Measurements from ENCODE around the gene ARFGEF2.
"Not testable (repeated sequence)": the region's sequence is repeated elsewhere in the genome, so short reads cannot be mapped to it uniquely, and the experiment has no call there.

ARFGEF2 gene

DNA sequence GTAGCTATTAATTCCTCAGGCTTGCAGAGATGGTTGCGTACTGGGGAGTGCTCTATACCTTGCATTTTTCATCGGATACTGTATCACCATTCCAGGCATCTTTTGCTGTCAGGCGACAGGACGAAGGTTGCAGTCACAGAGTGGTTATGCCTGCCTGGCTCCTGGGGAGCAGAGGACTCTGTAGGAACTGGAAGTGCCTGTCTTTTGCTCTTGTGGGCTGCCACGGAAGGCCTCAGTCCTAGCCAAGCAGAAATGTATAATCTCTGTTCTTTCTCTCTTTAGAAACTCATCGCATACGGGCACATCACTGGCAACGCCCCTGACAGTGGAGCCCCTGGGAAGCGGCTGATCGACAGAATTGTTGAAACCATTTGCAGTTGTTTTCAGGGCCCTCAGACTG lies 29.5 kb downstream of the ARFGEF2 start:
- DNase-seq (ENCODE audit: low read depth in 2 of 2, low spot score in 1 of 2) = no peak

- DNase-seq (ENCODE audit: low read depth in 2 of 2, low spot score in 1 of 2) = no peak
Measured at GRCh38 chr20:48951646-48952045, 30.1 kb downstream of the ARFGEF2 start.

- no peak for DNase-seq (ENCODE audit: low read depth in 2 of 2, low spot score in 1 of 2)
Measured at GRCh38 chr20:48952656-48953055, 31.1 kb downstream of the ARFGEF2 start.

- DNase-seq (ENCODE audit: low read depth in 2 of 2, low spot score in 1 of 2) = no peak
Measured at GRCh38 chr20:48953653-48954052, 32.1 kb downstream of the ARFGEF2 start.

- no peak for DNase-seq (ENCODE audit: low read depth in 2 of 2, low spot score in 1 of 2)
Measured at GRCh38 chr20:48956052-48956451, 34.5 kb downstream of the ARFGEF2 start.

DNA sequence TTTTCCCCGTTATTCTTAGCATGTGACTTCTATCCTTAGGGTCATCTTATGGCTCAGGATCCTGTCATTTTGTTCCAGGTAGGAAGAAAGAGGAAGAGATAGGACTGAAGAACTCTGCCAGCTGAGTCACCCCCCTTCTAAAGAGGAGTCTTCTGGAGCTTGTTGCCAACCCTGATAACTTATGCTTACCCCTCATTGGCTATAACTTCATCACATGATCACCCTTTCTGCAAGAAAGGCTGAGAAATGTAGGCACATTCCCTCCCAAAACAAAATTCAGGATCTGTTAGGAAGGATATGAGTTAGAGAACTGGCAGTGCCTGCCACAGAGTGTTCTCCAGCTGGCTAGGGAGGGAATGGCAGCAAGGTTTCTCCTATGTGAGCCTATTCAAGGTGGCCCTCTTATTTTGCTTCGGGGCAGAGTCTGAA lies 35.6 kb downstream of the ARFGEF2 start:
- no peak for DNase-seq (ENCODE audit: low read depth in 2 of 2, low spot score in 1 of 2)

GRCh38 chr20:48957533-48957932 lies 36.0 kb downstream of the ARFGEF2 start:
- no peak for DNase-seq (ENCODE audit: low read depth in 2 of 2, low spot score in 1 of 2)

GRCh38 chr20:48958743-48959142 lies 37.2 kb downstream of the ARFGEF2 start:
- DNase-seq (ENCODE audit: low read depth in 2 of 2, low spot score in 1 of 2) = no peak

GRCh38 chr20:48959899-48960550 lies 38.5 kb downstream of the ARFGEF2 start:
- DNase-seq (ENCODE audit: low read depth in 2 of 2, low spot score in 1 of 2) = no peak

DNA sequence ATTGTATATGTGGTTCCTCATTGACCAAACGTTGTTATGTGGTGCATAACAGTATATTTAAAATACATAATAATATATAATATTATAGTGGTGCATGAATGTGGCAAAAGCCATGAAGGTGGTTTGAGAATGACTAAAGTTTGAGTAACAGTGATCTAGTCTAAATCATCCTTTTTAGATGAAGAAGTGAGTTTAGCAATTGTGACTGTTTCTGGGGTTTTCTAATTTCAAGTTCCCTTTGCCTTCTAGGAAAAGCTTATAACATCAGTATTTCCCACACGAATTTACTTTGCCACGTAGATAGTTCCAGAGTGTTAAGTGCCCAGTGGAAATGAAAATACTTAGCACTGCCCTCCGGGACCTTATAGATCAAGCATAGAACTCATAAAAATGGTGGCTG lies 40.9 kb downstream of the ARFGEF2 start:
- DNase-seq (ENCODE audit: low read depth in 2 of 2, low spot score in 1 of 2) = no peak

DNA sequence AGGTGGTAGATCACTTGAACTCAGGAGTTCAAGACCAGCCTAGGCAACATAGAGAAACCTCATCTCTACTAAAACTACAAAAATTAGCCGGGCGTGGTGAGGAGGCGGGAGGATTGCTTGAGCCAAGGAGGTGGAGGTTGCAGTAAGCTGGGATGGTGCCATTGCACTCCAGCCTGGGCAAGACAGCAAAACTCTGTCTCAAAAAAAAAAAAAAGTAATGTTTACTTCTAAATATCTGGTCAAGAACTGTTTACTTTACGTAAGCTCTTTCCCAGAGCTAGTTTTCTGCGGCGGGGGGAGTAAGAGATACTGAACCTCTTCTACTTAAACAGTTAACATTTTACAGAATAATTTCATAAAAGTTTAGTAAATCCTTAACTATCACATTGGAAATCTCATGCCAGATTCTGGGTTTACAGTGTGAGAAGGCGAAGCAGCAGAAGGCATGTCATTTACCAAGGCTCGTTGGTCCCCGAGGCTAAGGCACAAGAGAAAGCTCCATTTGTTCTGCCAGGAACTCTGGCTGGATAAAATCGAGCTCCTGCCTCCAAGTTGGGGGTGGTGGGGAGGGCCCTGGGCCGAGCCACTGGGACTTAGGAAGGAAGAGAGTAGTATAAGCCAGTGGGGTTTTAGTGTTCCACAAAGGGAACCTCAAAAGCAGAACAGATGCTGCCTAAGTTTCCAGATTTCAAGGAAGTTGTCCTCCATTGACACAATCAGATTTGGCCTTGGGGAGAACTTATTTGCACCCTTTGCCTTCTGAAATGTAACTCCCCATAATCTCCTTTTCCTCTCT lies 41.7 kb downstream of the ARFGEF2 start:
- no peak for DNase-seq (ENCODE audit: low read depth in 2 of 2, low spot score in 1 of 2)

- no peak for DNase-seq (ENCODE audit: low read depth in 2 of 2, low spot score in 1 of 2)
Measured at GRCh38 chr20:48965189-48965910, 43.8 kb downstream of the ARFGEF2 start.

DNA sequence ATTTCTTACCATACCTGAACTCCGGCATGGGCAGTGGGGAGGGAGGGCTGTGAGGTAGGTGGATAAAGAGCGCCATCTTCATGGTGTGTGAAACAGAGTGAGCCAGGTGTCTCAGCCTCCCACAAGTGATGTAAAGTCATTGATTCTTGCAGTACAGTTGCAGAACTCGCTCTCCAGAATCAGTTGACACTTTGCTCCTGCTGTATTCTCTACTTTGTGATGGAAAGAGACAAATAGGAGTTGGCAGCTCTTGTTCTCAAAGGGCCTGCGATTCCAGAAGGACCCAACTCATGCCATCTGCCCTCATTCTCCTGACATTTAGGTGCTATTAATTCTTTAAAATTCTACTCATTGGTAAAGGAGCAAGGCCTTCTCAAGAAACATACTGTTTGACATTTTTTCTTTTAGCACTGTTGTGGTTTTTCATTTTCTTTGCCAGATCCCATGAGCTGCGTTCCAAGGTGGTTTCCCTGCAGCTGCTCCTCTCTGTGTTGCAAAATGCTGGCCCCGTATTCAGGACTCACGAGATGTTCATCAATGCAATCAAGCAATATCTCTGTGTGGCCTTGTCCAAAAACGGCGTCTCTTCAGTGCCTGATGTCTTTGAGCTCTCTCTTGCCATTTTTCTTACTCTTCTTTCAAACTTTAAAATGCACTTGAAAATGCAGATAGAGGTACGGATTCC lies 49.3 kb downstream of the ARFGEF2 start:
- DNase-seq (ENCODE audit: low read depth in 2 of 2, low spot score in 1 of 2) = no peak

GRCh38 chr20:48971956-48972355 lies 50.4 kb downstream of the ARFGEF2 start:
- no peak for DNase-seq (ENCODE audit: low read depth in 2 of 2, low spot score in 1 of 2)

GRCh38 chr20:48972816-48973215 lies 51.3 kb downstream of the ARFGEF2 start:
- DNase-seq (ENCODE audit: low read depth in 2 of 2, low spot score in 1 of 2) = no peak

DNA sequence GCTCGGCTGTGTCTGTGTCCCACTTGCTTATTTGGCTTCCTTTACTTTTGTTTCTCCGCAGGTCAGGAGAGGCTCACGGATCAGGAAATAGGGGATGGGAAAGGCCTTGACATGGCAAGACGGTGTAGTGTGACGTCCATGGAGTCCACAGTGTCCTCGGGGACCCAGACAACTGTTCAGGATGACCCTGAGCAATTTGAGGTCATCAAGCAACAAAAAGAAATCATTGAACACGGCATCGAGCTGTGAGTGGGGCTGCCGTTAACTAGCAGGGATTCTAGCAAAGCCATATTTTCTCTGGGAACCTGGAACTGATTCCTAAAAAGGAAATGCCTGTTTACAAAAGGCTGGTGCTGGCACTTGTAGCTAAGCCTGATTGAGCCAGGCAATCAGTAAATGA lies 54.4 kb downstream of the ARFGEF2 start:
- DNase-seq (ENCODE audit: low read depth in 2 of 2, low spot score in 1 of 2) = no peak

- DNase-seq (ENCODE audit: low read depth in 2 of 2, low spot score in 1 of 2) = not testable (repeated sequence)
Measured at GRCh38 chr20:48979980-48980379, 58.5 kb downstream of the ARFGEF2 start.

GRCh38 chr20:48983423-48984400 lies 62.2 kb downstream of the ARFGEF2 start:
- no peak for DNase-seq (ENCODE audit: low read depth in 2 of 2, low spot score in 1 of 2)

GRCh38 chr20:48984575-48985219 lies 63.2 kb downstream of the ARFGEF2 start:
- DNase-seq (ENCODE audit: low read depth in 2 of 2, low spot score in 1 of 2) = no peak

DNA sequence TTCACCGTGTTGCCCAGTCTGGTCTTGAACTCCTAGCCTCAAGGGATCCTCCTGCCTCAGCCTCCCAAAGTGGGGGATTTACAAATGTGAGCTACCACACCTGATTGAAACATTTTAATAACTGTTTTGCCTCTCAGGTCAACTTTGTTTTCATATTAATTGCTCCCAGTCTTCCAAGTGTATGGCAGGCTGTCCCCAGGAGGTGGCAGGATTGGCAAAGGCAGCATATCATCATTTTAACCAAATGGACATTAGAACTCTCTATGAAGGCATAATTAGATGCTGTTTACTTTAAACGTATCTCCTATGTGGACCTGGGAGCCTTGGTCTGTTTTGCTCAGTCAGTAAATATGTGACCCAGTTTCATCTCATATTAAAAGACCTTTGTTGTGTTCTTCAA lies 65.4 kb downstream of the ARFGEF2 start:
- no peak for DNase-seq (ENCODE audit: low read depth in 2 of 2, low spot score in 1 of 2)

All from stimulated activated CD8-positive, alpha-beta memory T cell treated with anti-CD3 and anti-CD28 coated beads, Interleukin-4, amount 100 ng/mL, for 4 hours (primary cell).